HUES6 (cell line): ENCODE results near the gene CFAP251.

Experiments used
- H3K27ac ChIP-seq: 2 replicates; pipeline ENCODE4 v1.7.0; 2013; ENCODE audit warnings: low read depth, mild to moderate bottlenecking, low read length, inconsistent platforms
- H3K27me3 ChIP-seq: 2 replicates; pipeline ENCODE4 v1.6.1; 2013; ENCODE audit warnings: low read length; ENCODE audit not compliant: control insufficient read depth, insufficient read depth
- H3K36me3 ChIP-seq: 2 replicates; pipeline ENCODE4 v1.6.1; 2013; ENCODE audit warnings: low read length; ENCODE audit not compliant: control insufficient read depth, insufficient read depth
- H3K4me1 ChIP-seq: 2 replicates; pipeline ENCODE4 v1.6.1; 2013; ENCODE audit warnings: low read length; ENCODE audit not compliant: control insufficient read depth, insufficient read depth
- H3K4me3 ChIP-seq: 2 replicates; pipeline ENCODE4 v1.5.1; 2013; ENCODE audit warnings: low read depth, low read length
- H3K9ac ChIP-seq: one replicate; pipeline ENCODE4 v1.6.1; 2013; ENCODE audit warnings: mild to moderate bottlenecking, low read length
- H3K9me3 ChIP-seq: 2 replicates; pipeline ENCODE4 v1.6.1; 2013; ENCODE audit warnings: low read depth, low read length; ENCODE audit not compliant: control insufficient read depth, insufficient read depth

Gene CFAP251

DNA sequence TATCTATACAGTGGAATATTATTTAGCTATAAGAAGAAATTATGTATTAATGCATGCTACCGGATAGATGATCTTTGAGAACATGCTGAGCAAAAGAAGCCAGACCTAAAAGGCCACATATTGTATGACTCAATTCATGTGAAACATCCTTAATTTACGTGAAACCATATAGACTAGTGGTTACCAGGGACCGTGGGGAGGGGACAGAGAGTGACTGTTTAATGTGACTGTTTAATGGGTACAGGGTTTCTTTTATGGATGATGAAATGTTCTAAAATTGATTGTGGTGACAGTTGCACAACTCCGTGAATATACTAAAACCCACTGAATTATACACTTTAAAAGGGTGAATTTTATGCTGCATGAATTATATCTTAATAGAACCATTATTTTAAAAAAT, 94.7 kb downstream of the CFAP251 start:
- Histone ChIP-seq H3K4me1 (no peaks in the 10 kb centered on the region), H3K27ac (no peak overlapping the region)

DNA sequence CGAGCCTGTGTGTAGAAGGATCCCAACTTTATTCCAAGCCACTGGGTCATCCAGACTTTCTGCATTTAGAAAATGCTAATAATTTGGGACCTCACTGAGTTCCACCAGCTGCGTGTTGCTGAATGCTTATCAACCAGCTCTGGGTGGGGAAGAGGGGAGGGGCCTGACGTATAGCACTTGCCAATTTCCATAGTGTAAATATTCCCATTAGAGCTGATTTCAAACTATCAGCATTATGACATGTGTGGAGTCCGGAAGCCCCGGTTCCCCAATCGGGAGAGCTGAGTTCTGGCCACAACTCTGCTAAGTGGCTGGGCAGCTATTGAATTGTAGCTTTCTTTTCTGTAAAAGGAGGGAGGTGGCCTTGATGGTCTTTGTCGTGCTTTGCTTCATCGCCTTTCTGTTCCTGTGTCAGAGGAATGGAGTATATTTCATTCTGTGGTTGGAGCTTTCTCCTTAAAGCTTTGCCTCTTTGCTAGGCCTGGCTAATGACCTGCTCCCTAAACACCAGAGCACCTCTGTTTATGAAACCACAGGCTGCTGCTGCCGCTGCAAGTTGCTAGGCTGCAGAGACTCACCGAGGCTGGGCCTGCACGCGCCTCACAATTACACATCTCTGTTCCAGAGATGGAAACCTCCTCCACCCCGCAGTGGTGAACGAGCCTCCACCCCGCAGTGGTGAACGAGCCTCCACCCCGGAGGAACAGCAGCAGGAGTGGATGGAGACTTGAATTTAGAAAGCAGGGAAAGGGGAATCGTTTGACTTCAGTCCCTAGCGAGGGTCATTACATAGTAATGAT, 95.6 kb downstream of the CFAP251 start:
- Histone ChIP-seq H3K9ac (no peak overlapping the region), H3K4me1 (no peaks in the 10 kb centered on the region), H3K27me3 (no peaks in the 10 kb centered on the region), H3K36me3 (no peaks in the 10 kb centered on the region), H3K9me3 (peaks cover 8% of the 10 kb centered on the region; the same call in 1 of the 2 replicates), H3K27ac (no peak overlapping the region), H3K4me3 (no peak overlapping the region)

More for the DNA sequence above, 94.7 kb downstream of the CFAP251 start:
- H3K4me3 ChIP-seq, result no peak overlapping the region
- no peaks in the 10 kb centered on the region for H3K27me3 ChIP-seq
- H3K9ac ChIP-seq, result no peak overlapping the region
- no peaks in the 10 kb centered on the region for H3K36me3 ChIP-seq
- H3K9me3 ChIP-seq, result peaks cover 4% of the 10 kb centered on the region; the same call in 1 of the 2 replicates

DNA sequence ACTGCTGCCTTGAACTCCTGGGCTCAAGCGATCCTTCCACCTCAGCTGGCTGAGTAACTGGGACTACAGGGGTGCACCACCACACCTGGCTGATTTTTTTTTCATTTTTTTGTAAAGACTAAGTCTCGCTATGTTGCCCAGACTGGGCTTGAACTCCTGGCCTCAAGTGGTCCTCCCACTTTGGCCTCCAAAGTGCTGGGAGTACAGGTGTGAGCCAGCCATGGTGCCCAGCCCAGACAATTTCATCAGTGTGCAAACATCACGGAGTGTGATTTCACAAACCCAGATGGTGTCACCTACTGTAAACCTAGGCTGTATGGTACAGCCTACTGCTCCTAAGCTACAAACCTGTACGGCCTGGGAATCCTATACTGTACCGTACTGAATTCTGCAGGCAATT, 96.4 kb downstream of the CFAP251 start:
- H3K27ac ChIP-seq, result no peak overlapping the region
- H3K9ac ChIP-seq, result no peak overlapping the region

DNA sequence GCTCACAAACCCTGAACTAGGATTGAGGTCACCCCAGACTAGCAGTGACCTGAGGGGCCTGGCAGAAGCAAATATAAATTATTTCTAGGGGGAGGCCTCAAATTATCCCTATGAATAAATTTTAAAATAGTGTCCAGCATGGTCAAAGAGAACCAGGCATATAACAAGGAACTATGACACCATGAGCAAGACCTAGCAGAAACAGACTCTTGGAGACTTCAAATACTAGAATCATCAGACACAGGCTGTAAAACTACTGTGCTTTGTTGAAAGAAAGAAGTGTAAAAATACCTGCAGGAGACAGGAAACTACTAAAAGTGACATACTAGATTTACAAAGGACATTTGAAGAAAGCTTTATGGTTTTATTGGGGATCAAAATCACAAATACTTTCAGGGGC, 100.1 kb downstream of the CFAP251 start:
- peaks cover 10% of the 10 kb centered on the region; the same call in 1 of the 2 replicates for H3K4me1 ChIP-seq
- H3K27me3 ChIP-seq, result peaks cover 20% of the 10 kb centered on the region
- no peak overlapping the region for H3K9ac ChIP-seq
- no peak overlapping the region for H3K27ac ChIP-seq
- no peaks in the 10 kb centered on the region for H3K36me3 ChIP-seq
- peaks cover 6% of the 10 kb centered on the region; the same call in 1 of the 2 replicates for H3K9me3 ChIP-seq
- no peak overlapping the region for H3K4me3 ChIP-seq

More for the DNA sequence above, 96.4 kb downstream of the CFAP251 start:
- Histone ChIP-seq H3K4me1 (no peaks in the 10 kb centered on the region), H3K36me3 (no peaks in the 10 kb centered on the region), H3K27me3 (peaks cover 5% of the 10 kb centered on the region; the same call in 1 of the 2 replicates), H3K4me3 (no peak overlapping the region), H3K9me3 (peaks cover 8% of the 10 kb centered on the region; the same call in 1 of the 2 replicates)

DNA sequence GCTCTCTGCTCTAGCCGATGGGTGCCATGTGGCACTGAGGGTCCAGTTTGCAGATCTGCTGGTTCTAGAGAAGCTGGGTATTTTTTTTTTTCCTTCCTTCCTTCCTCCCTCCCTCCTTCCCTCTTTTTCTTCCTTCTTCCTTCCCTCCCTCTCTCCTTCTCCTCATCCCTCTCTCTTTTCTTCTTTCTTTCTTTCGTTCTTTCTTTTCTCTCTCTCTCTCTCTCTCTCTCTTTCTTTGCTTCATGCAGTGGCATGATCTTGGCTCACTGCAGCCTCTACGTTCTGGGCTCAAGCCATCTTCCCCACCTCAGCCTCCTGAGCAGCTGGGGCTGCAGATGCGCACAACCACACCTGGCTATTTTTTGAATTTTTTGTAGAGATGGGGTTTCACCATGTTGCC, 100.5 kb downstream of the CFAP251 start:
- no peak overlapping the region for H3K4me3 ChIP-seq
- no peaks in the 10 kb centered on the region for H3K36me3 ChIP-seq
- H3K9me3 ChIP-seq, result peaks cover 6% of the 10 kb centered on the region; the same call in 1 of the 2 replicates
- H3K27me3 ChIP-seq, result peaks cover 20% of the 10 kb centered on the region
- H3K27ac ChIP-seq, result no peak overlapping the region
- no peak overlapping the region for H3K9ac ChIP-seq
- peaks cover 15% of the 10 kb centered on the region for H3K4me1 ChIP-seq

DNA sequence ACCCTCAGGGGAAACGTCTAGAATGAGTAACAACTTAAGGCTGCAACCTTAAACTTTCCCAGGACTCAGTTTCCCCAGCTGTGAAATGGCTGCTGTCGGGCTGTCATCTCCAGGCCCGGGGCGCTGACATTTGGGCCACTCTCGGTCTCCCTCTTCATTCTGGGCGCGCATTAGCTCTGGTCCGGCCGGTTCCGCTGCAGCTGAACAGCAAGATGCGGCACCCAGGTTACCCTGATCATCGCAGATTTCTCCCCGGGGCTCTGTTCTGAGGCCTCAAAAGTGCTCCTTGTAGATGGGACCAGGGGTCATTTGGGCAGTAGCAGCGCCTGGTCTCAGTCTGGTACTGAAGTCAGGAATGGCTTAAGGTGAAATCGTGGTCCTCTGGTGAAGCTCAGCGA, 102.4 kb downstream of the CFAP251 start:
- Histone ChIP-seq H3K9ac (peak overlapping the region; percentile 28), H3K4me3 (peak overlapping the region; percentile 73), H3K9me3 (peaks cover 6% of the 10 kb centered on the region; the same call in 1 of the 2 replicates), H3K27me3 (peaks cover 20% of the 10 kb centered on the region), H3K27ac (no peak overlapping the region), H3K36me3 (no peaks in the 10 kb centered on the region), H3K4me1 (peaks cover 18% of the 10 kb centered on the region)

DNA sequence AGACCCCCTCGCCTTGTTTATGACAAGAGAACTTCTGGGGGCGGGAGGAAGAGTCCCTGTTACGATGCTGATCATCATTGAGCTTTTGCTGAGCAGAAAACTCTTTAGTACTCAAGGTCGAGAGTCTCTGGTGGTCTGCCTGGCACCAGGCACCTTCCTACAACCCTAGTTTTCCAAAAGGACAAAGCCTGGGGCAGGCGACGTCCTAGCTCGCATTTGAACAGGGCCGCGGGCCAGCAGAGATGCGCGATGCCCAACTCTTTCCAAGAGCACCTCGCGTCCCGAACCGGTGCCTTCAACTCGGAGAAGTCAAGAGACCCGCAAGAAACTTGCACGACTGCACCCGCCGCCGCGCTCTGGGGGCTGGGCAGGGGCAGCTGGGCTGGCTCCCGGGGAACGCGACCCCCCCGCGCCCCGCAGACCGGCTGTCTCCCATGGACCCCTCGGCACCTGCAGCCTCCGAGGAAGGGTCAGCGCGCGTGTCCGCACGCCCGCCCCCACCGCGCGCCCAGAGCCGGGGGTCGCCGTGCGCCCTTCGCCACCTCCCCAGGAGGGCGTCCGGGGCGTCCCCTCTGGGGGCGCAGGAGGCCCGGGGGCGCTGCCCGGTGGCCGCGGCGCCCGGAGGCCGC, 102.9 kb downstream of the CFAP251 start:
- Histone ChIP-seq H3K4me3 (peak overlapping the region; percentile 73), H3K4me1 (peaks cover 18% of the 10 kb centered on the region), H3K27ac (no peak overlapping the region), H3K9ac (peak overlapping the region; percentile 28), H3K27me3 (peaks cover 20% of the 10 kb centered on the region), H3K9me3 (peaks cover 6% of the 10 kb centered on the region; the same call in 1 of the 2 replicates), H3K36me3 (no peaks in the 10 kb centered on the region)

DNA sequence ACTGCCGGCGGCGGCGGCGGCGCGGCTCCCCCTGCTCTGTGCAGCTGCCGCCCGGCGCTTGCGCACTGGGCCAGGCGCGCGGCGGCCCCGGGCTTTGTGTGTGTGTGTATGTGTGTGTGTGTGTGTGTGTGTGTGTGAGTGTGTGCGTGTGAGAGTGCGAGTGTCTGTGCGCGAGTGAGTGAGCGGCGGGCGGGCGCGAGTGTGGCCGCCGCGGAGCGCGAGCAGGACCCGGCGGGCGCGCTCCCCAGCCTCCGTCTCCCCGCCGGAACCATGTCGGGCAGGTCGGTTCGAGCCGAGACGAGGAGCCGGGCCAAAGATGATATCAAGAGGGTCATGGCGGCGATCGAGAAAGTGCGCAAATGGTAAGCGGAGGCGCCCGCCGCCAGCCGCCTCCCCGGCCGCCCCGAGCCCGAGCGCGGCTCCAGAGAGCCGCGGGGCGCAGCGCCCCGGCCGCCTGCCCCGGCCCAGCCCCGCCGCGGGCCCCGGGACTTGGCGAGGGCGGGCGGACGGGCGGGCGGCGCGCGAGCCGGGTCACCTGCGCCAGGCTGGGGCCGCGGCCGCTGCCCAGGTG, 103.5 kb downstream of the CFAP251 start, which contains the start of gene BCL7A:
Gene BCL7A, plus strand, starts transcription at position 63 of the 571 bp plus-strand sequence. Its CDS starts 208 bp downstream, at position 271.
- Histone ChIP-seq H3K9me3 (peaks cover 6% of the 10 kb centered on the region; the same call in 1 of the 2 replicates), H3K4me1 (peaks cover 18% of the 10 kb centered on the region), H3K4me3 (peak within 1 kb of the TSS; percentile 73), H3K27me3 (peaks cover 20% of the 10 kb centered on the region), H3K9ac (peak within 1 kb of the TSS; percentile 81), H3K36me3 (no peaks in the 10 kb centered on the region), H3K27ac (no peak within 1 kb of the TSS)

DNA sequence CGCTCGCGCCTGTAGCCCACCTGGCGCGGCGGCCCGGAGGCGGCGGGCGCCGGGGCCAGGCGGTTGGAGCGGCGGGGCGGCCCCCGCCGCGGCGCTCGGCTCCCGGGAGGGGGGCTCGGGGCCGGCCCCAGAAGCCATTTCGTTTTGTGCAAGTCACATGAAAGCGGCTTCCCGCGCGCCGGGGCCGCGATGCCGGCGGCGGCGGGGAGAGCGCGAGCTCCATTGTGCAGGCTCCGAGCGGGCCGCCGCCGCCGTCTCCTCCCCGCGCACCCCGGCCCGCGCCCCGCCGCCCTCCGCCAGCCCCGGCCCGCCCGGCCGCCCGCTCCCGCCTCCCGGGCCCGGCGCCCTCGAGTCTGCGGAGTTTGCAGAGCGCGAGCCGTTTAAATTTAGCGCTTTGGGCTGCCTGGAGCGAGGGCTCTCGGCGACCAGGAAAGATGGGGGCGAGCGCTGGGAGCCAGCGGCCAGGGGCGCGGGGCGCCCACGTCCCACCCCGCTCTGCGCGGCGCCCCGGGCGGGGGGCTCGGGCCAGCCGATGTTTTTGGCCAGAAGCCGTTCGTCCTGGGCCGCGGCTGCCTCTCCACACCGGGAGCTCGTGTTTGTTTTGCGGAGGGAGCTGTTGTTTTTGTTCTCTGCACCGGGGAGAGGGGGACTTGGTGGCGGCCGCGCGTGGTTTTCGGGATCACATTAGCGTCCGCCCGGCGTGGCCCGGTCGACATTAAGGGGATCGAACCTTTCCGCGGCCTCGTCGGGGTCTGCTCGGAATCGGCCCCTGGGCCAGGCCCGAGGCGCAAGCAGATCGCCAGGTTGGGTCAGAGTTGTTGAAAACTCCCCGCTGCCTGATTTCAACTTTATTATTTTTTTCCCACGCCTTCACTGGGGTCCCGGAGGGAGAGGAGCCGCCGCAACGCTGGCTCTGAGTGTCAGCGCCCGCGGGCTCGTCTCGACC, 104.3 kb downstream of the CFAP251 start:
- peaks cover 20% of the 10 kb centered on the region for H3K27me3 ChIP-seq

More for the DNA sequence above, 104.3 kb downstream of the CFAP251 start:
- peaks cover 6% of the 10 kb centered on the region; the same call in 1 of the 2 replicates for H3K9me3 ChIP-seq
- H3K27ac ChIP-seq, result no peak overlapping the region
- peak overlapping the region; percentile 77 for H3K9ac ChIP-seq
- H3K36me3 ChIP-seq, result no peaks in the 10 kb centered on the region
- peak overlapping the region; percentile 73 for H3K4me3 ChIP-seq
- H3K4me1 ChIP-seq, result peaks cover 18% of the 10 kb centered on the region
